ENCODE data around the gene DNAAF5. TPM values are rescaled to one million over a fixed set of nuclear protein-coding genes. Genes with fewer than 3 reads are reported as not detected.

DNAAF5 gene
- total RNA-seq, 2 experiments from 2014 or later: 36.4 to 36.8 TPM

DNA sequence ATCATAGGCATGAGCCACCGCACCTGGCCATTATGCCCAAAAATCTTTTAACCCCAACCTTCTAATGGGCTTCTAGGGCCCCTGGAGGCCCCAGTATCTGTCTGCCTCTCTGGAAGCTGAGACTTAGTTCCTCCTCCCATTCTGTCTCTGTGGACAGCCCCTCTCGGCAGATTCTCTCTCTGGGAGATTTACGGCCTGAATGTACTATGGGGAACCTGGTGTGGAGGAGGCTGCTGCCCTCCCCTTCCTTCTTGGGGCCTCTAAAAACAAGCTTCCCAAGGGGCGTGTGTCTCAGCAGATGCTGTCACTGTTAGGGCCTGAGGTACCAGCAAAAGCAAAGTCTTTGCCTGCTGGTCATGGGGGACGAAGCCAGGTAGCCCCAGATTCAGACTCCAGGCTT, 36.4 kb downstream of the DNAAF5 start:
- H3K4me1 Mint-ChIP-seq (ENCODE audit: low read depth): no peaks in the 10 kb centered on the region
- CTCF ChIA-PET: no interaction called here
- H3K36me3 Mint-ChIP-seq (ENCODE audit: low read depth): peaks cover 40% of the 10 kb centered on the region
- no peak for TF ChIP-seq CTCF (IDR thresholded peaks at IDR 0.05)
- POLR2A ChIA-PET: no interaction called here
- H3K27me3 Mint-ChIP-seq: no peaks in the 10 kb centered on the region
- no peak overlapping the region for H3K27ac Mint-ChIP-seq
- H3K4me3 Mint-ChIP-seq: no peak overlapping the region
- intact Hi-C loops (cut with micrococcal nuclease): no loop called here
- DNase-seq (no peak), ATAC-seq (no peak)
- no peaks in the 10 kb centered on the region for H3K9me3 Mint-ChIP-seq

DNA sequence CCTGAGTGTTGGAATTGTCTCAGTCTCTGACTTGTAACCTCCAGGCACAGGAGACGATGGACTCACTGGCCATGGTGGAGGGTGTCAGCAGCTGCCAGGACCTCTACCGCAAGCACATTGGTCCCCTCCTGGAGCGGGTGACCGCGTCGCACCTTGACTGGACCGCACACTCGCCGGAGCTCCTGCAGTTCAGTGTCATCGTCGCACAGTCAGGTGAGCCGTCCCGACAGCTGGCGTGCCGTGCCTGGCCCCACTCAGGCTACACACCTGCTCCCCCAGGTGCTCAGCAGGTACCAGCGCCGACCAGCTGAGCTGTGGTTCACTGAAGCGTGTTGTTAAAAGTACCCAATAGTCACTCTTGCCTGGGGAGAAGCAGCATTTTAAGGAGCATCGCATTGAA, 37.3 kb downstream of the DNAAF5 start:
- ChIA-PET CTCF (no interaction called here), POLR2A (no interaction called here)
- no peaks in the 10 kb centered on the region for H3K27me3 Mint-ChIP-seq
- TF ChIP-seq CTCF (IDR thresholded peaks at IDR 0.05): no peak
- DNase-seq (no peak), ATAC-seq (no peak)
- H3K4me1 Mint-ChIP-seq (ENCODE audit: low read depth): no peaks in the 10 kb centered on the region
- no peaks in the 10 kb centered on the region for H3K9me3 Mint-ChIP-seq
- intact Hi-C loops (cut with micrococcal nuclease): no loop called here
- peaks cover 36% of the 10 kb centered on the region for H3K36me3 Mint-ChIP-seq (ENCODE audit: low read depth)
- no peak overlapping the region for H3K4me3 Mint-ChIP-seq
- no peak overlapping the region for H3K27ac Mint-ChIP-seq

DNA sequence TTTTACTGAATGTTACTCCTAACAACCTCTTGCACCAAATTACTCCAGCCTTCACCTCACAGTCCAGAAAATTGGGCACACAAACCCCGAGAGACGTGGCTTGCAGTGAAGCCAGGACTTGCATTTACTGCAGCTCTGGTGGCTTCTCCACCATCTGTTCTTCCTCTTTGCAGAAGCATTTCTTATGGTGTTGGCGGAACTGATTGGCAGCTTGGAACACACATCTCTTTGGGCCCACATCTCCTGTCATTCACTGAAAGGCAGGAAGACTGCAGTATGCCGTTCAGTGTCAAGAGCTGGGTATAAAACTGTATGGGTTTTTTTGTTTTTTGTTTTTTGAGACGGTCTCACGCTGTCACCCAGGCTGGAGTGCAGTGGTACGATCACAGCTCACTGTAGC, 38.9 kb downstream of the DNAAF5 start:
- Mint-ChIP-seq H3K4me3 (no peak overlapping the region), H3K36me3 (ENCODE audit: low read depth) (peaks cover 26% of the 10 kb centered on the region), H3K9me3 (no peaks in the 10 kb centered on the region), H3K27ac (no peak overlapping the region), H3K4me1 (ENCODE audit: low read depth) (no peaks in the 10 kb centered on the region), H3K27me3 (no peaks in the 10 kb centered on the region)
- CTCF ChIA-PET: interaction anchor here (1.0 kb wide), 1 partner anchor 443 kb away, joined by 3 read pairs; no protein-coding TSS in a partner anchor
- POLR2A ChIA-PET: no interaction called here
- ATAC-seq (no peak), DNase-seq (no peak)
- intact Hi-C loops (cut with micrococcal nuclease): no loop called here
- no peak for TF ChIP-seq CTCF (IDR thresholded peaks at IDR 0.05)

DNA sequence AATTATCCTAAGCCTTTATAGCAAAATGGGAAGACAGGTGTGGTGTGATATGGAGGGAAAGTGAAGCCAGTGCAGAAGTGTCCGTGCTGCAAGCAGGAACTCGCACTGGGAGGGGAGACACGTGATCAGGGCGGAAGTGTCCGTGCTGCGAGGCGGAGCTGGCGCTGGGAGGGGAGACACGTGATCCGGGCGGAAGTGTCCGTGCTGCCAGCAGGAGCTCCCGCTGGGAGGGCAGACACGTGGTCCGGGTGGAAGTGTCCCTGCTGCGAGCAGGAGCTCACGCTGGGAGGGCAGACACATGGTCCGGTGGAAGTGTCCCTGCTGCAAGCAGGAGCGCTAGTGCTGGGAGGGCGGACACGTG, 41.1 kb downstream of the DNAAF5 start:
- TF ChIP-seq CTCF (IDR thresholded peaks at IDR 0.05): no peak
- no peaks in the 10 kb centered on the region for H3K9me3 Mint-ChIP-seq
- no peaks in the 10 kb centered on the region for H3K4me1 Mint-ChIP-seq (ENCODE audit: low read depth)
- ChIA-PET CTCF (no interaction called here), POLR2A (interaction anchor here (0.7 kb wide), 1 partner anchor 427 kb away, joined by 3 read pairs; no protein-coding TSS in a partner anchor)
- H3K27ac Mint-ChIP-seq: no peak overlapping the region
- no peak overlapping the region for H3K4me3 Mint-ChIP-seq
- intact Hi-C loops (cut with micrococcal nuclease): no loop called here
- no peak for DNase-seq
- no peak for ATAC-seq
- H3K27me3 Mint-ChIP-seq: no peaks in the 10 kb centered on the region
- H3K36me3 Mint-ChIP-seq (ENCODE audit: low read depth): peaks cover 23% of the 10 kb centered on the region

DNA sequence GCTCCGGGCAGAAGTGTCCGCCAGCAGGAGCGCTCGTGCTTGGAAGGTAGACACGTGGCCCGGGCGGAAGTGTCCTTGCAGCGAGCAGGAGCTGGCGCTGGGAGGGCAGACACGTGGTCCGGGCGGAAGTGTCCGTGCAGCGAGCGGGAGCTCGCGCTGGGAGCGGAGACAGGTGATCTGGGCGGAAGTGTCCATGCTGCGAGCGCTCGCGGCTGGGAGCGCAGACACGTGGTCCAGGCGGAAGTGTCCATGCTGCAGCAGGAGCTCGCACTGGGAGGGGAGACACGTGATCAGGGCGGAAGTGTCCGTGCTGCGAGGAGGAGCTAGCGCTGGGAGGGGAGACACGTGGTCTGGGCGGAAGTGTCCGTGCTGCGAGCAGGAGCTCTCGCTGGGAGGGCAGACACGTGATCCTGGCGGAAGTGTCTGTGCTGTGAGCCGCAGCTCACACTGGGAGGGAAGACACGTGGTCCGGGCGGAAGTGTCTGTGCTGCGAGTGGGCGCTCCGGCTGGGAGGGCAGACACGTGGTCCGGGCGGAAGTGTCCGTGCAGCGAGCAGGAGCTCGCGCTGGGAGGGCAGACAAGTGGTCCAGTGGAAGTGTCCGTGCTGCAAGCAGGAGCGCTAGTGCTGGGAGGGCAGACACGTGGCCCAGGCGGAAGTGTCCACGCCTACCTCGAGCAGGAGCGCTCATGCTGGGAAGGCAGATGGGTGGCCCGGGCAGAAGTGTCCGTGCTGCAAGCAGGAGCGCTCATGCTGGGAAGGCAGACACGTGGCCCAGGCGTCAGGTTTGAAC, 41.6 kb downstream of the DNAAF5 start:
- H3K27ac Mint-ChIP-seq: no peak overlapping the region
- DNase-seq: no peak
- no peaks in the 10 kb centered on the region for H3K9me3 Mint-ChIP-seq
- H3K4me3 Mint-ChIP-seq: no peak overlapping the region
- no peak for ATAC-seq
- POLR2A ChIA-PET: interaction anchor here (0.7 kb wide), 1 partner anchor 427 kb away, joined by 3 read pairs; no protein-coding TSS in a partner anchor
- H3K27me3 Mint-ChIP-seq: no peaks in the 10 kb centered on the region
- intact Hi-C loops (cut with micrococcal nuclease): no loop called here
- no peak for TF ChIP-seq CTCF (IDR thresholded peaks at IDR 0.05)
- CTCF ChIA-PET: no interaction called here
- no peaks in the 10 kb centered on the region for H3K4me1 Mint-ChIP-seq (ENCODE audit: low read depth)
- peaks cover 23% of the 10 kb centered on the region for H3K36me3 Mint-ChIP-seq (ENCODE audit: low read depth)

Measured in activated CD8-positive, alpha-beta T cell treated with anti-CD3 and anti-CD28 coated beads for 36 hours (primary cell).